HCT116 (cell line): ENCODE measurements around the gene PCTP. TPM values are rescaled to one million over a fixed set of nuclear protein-coding genes. Genes with fewer than 3 reads are reported as not detected.

Experiments used
- ATAC-seq: fragments of 200-7000 bp; cut with Tn5 transposase; 2 replicates; pipeline ENCODE4 v1.9.1; 2020; ENCODE audit warnings: mild to moderate bottlenecking, moderate library complexity
- BruUV-seq: library from RNA; stranded (reverse); fragments of 400-500 nt; replicated peaks from 2 replicates; lab custom pipeline; 2021; lab: Mats Ljungman, UMichigan
- CTCF ChIA-PET: fragments of 300-600 bp; sonication (Branson Sonifier 250); formaldehyde crosslinking; loops from one replicate; lab custom pipeline; 2021; ENCODE audit warnings: antibody characterized with exemption; lab: Charles Lee
- POLR2A ChIA-PET: fragments of 300-600, 350-600 bp; sonication (Branson Sonifier 250); formaldehyde crosslinking; loops from one replicate; lab custom pipeline; 2021; ENCODE audit warnings: antibody characterized with exemption; lab: Charles Lee
- RAD21 ChIA-PET, 2 experiments: fragments of 300-600 bp; sonication (Branson Sonifier 250); formaldehyde crosslinking; loops; one replicate each; lab custom pipeline; 2023; ENCODE audit warnings: low total read pairs in 2 of 2; ENCODE audit not compliant: uncharacterized antibody in 2 of 2, unreplicated experiment in 2 of 2, low non-redundant PET in 1 of 2; lab: Charles Lee
- DNase-seq: peaks from one replicate; pipeline ENCODE4 v3.0.0-alpha.2; 2010; ENCODE audit warnings: low read depth, low spot score
- H2AFZ ChIP-seq: fragments of 200-600 bp; shearing (Covaris generic), sonication (generic); 2 replicates; pipeline ENCODE4 v1.6.1; 2017; ENCODE audit warnings: low read depth, mixed run types, mixed read lengths, antibody characterized with exemption, low read length; ENCODE audit not compliant: poor library complexity, severe bottlenecking
- H3K27ac ChIP-seq: 2 replicates; pipeline ENCODE4 v1.5.1; 2012; ENCODE audit warnings: low read depth, low read length
- H3K27me3 ChIP-seq: fragments of 200-600 bp; sonication (generic); 2 replicates; pipeline ENCODE4 v1.6.1; 2016; ENCODE audit warnings: mixed run types, low read length, mixed read lengths; ENCODE audit not compliant: insufficient read depth
- H3K36me3 ChIP-seq, 2 experiments: fragments of 200-500 bp in 1 of 2; fragments of 200-600 bp in 1 of 2; sonication (Bioruptor generic) in 1 of 2; sonication (generic) in 1 of 2; 2 replicates each; pipeline versions ENCODE4 v1.5.1 to v1.6.1; 2014 to 2016; ENCODE audit warnings: low read length in 2 of 2, inconsistent platforms in 1 of 2, mixed read lengths in 1 of 2, mixed run types in 1 of 2; ENCODE audit not compliant: insufficient read depth in 2 of 2, control insufficient read depth in 1 of 2
- H3K4me1 ChIP-seq, 2 experiments: fragments of 200-600 bp in 1 of 2; sonication (generic) in 1 of 2; 2 replicates each; pipeline versions ENCODE4 v1.5.1 to v1.6.1; 2012 to 2017; ENCODE audit warnings: low read length in 2 of 2, inconsistent platforms in 1 of 2, mild to moderate bottlenecking in 1 of 2, mixed read lengths in 1 of 2, mixed run types in 1 of 2, moderate library complexity in 1 of 2; ENCODE audit not compliant: insufficient read depth in 2 of 2, control insufficient read depth in 1 of 2
- H3K4me2 ChIP-seq: fragments of 200-600 bp; sonication (generic); 2 replicates; pipeline ENCODE4 v1.6.1; 2017; ENCODE audit warnings: mixed run types, low read length, mixed read lengths
- H3K4me3 ChIP-seq, 2 experiments: fragments of 200-600 bp in 1 of 2; sonication (generic) in 1 of 2; replicated peaks in 1 of 2; 2 replicates each; pipeline ENCODE4 v1.5.1; 2011 to 2016; ENCODE audit warnings: low read length in 2 of 2, control low read depth in 1 of 2, low read depth in 1 of 2, mild to moderate bottlenecking in 1 of 2, mixed read lengths in 1 of 2, mixed run types in 1 of 2
- H3K79me2 ChIP-seq: fragments of 200-600 bp; sonication (generic); 2 replicates; pipeline ENCODE4 v1.6.1; 2017; ENCODE audit warnings: mild to moderate bottlenecking, mixed run types, low read length, moderate library complexity, mixed read lengths; ENCODE audit not compliant: insufficient read depth
- H3K9ac ChIP-seq: fragments of 200-600 bp; sonication (generic); 2 replicates; pipeline ENCODE4 v1.6.1; 2016; ENCODE audit warnings: low read length, mixed read lengths
- H3K9me2 ChIP-seq: fragments of 200-600 bp; sonication (generic), shearing (Covaris generic); 2 replicates; pipeline ENCODE4 v1.6.1; 2017; ENCODE audit warnings: mixed run types, mild to moderate bottlenecking, moderate library complexity; ENCODE audit not compliant: insufficient read depth
- H3K9me3 ChIP-seq, 2 experiments: fragments of 200-500 bp in 1 of 2; fragments of 200-600 bp in 1 of 2; sonication (Bioruptor generic) in 1 of 2; sonication (generic) in 1 of 2; 2 replicates each; pipeline ENCODE4 v1.6.1; 2014 to 2017; ENCODE audit warnings: low read length in 2 of 2, mixed read lengths in 2 of 2, inconsistent platforms in 1 of 2, low read depth in 1 of 2, mild to moderate bottlenecking in 1 of 2, mixed run types in 1 of 2, moderate library complexity in 1 of 2; ENCODE audit not compliant: control insufficient read depth in 1 of 2, insufficient read depth in 1 of 2
- H4K20me1 ChIP-seq: fragments of 200-600 bp; sonication (generic), shearing (Covaris generic); 2 replicates; pipeline ENCODE4 v1.6.1; 2017; ENCODE audit warnings: mixed run types, mild to moderate bottlenecking, moderate library complexity; ENCODE audit not compliant: insufficient read depth
- CBX3 ChIP-seq: IDR thresholded peaks from 2 replicates; pipeline ENCODE4 v1.6.1; 2012; ENCODE audit warnings: low read depth
- CEBPB ChIP-seq: IDR thresholded peaks from 2 replicates; pipeline ENCODE4 v1.6.1; 2012; ENCODE audit warnings: low read depth
- EGR1 ChIP-seq: IDR thresholded peaks from 2 replicates; pipeline ENCODE4 v1.6.1; 2012; ENCODE audit warnings: low read depth
- ELF1 ChIP-seq: IDR thresholded peaks from 2 replicates; pipeline ENCODE4 v1.6.1; 2012; ENCODE audit warnings: low read depth, borderline replicate concordance
- EZH2phosphoT487 ChIP-seq: fragments of 200-600 bp; IDR thresholded peaks from 2 replicates; pipeline ENCODE4 v1.6.1; 2018; ENCODE audit warnings: antibody characterized with exemption, borderline replicate concordance
- JUND ChIP-seq: IDR thresholded peaks from 2 replicates; pipeline ENCODE4 v1.6.1; 2012
- POLR2A ChIP-seq: IDR thresholded peaks from 2 replicates; pipeline ENCODE4 v1.7.0; 2011; ENCODE audit warnings: borderline replicate concordance; ENCODE audit not compliant: insufficient read depth, insufficient read length; ENCODE audit errors: extremely low read depth
- RAD21 ChIP-seq: IDR thresholded peaks from 2 replicates; pipeline ENCODE4 v1.6.1; 2012; ENCODE audit warnings: low read depth, mild to moderate bottlenecking
- SIN3A ChIP-seq: IDR thresholded peaks from 2 replicates; pipeline ENCODE4 v1.6.1; 2012; ENCODE audit warnings: low read depth
- SP1 ChIP-seq: IDR thresholded peaks from 2 replicates; pipeline ENCODE4 v1.6.1; 2012; ENCODE audit warnings: low read depth
- SRF ChIP-seq: IDR thresholded peaks from 2 replicates; pipeline ENCODE4 v1.6.1; 2012; ENCODE audit warnings: low read depth
- YY1 ChIP-seq: IDR thresholded peaks from 2 replicates; pipeline ENCODE4 v1.6.1; 2011; ENCODE audit warnings: low read length, low read depth, moderate library complexity, mild to moderate bottlenecking; ENCODE audit not compliant: insufficient replicate concordance; ENCODE audit errors: extremely low read depth
- ZFX ChIP-seq: fragments of 450-650 bp; IDR thresholded peaks from 2 replicates; pipeline ENCODE4 v1.6.1; 2017
- ZNF274 ChIP-seq: fragments of 200-500 bp; sonication (Bioruptor generic); IDR thresholded peaks from 2 replicates; pipeline ENCODE4 v1.6.1; 2014; ENCODE audit warnings: mild to moderate bottlenecking, low read depth, low read length, inconsistent platforms
- intact Hi-C: fragments of 100-400 bp; cut with micrococcal nuclease; formaldehyde crosslinking; loops from 2 replicates; pipeline ENCODE4 v1.10.0; 2022
- total RNA-seq: library from RNA; stranded (reverse); gene quantifications from one replicate; pipeline ENCODE4 v1.2.1, GENCODE V29; 2021; ENCODE audit not compliant: unreplicated experiment
- TF ChIP-seq, protein P1 (sequence below): IDR thresholded peaks from 2 replicates; pipeline ENCODE4 v1.6.1; 2012; ENCODE audit warnings: low read depth
- TF ChIP-seq, protein P2 (sequence below): IDR thresholded peaks from 2 replicates; pipeline ENCODE4 v1.6.1; 2011; ENCODE audit warnings: mild to moderate bottlenecking, low read length, moderate library complexity; ENCODE audit not compliant: insufficient replicate concordance; ENCODE audit errors: extremely low read depth
- TF ChIP-seq, protein P3 (sequence below): IDR thresholded peaks from 2 replicates; pipeline ENCODE4 v1.6.1; 2012

PCTP gene
- total RNA-seq, 1 experiment from 2014 or later, result 16.3 TPM

DNA sequence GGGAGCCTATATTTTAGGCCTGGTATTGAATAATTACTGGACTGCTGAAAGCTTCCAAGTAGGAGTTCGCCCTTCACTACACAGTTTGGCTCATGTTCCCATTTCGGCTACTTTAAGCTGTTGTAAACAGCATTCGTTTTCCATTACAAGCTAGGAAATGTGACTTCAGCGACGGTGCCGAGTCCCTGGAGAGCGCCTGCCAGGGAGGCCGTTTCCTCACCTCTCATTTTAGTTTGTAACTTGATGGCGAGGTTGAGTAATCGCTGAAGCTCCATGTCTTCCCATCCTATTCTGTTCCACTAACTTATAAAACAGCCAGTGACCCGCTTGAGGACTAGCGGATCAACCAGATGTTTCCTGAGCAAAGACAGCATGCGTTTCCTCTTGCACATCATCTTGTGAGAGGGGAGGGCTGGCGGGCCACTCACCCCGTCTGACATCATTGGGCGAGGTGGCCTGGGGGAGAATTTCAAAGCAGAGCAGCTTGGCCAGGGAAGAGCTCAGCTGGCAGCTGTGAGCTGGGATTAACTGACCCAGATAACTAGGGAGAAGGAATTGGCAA is 32.9 kb downstream of the PCTP start:
- no peaks in the 10 kb centered on the region for H3K79me2 ChIP-seq
- RAD21 ChIA-PET, result no interaction called here

More for the DNA sequence above, 32.9 kb downstream of the PCTP start:
- ChIA-PET POLR2A (no interaction called here), CTCF (no interaction called here)
- H3K4me1 ChIP-seq, result no peaks in the 10 kb centered on the region
- H3K9me3 ChIP-seq, result no peaks in the 10 kb centered on the region
- no peak overlapping the region for H3K9ac ChIP-seq
- no peak overlapping the region for H3K4me3 ChIP-seq
- ATAC-seq (no peak), DNase-seq (no peak)
- no peak overlapping the region for H3K27ac ChIP-seq
- no TSS peak for BruUV-seq
- H3K4me2 ChIP-seq, result no peak overlapping the region
- no peaks in the 10 kb centered on the region for H4K20me1 ChIP-seq
- H3K9me2 ChIP-seq, result no peaks in the 10 kb centered on the region
- no peaks in the 10 kb centered on the region for H3K36me3 ChIP-seq
- intact Hi-C loops, result no loop called here
- H2AFZ ChIP-seq, result no peak overlapping the region
- TF ChIP-seq EZH2phosphoT487 (no peak), CBX3 (no peak), RAD21 (no peak), CEBPB (no peak), EGR1 (no peak), SIN3A (no peak), SP1 (no peak), JUND (no peak), ZFX (no peak), POLR2A (no peak), SRF (no peak), YY1 (no peak), ELF1 (no peak), ZNF274 (no peak)
- TF ChIP-seq, protein P1, sequence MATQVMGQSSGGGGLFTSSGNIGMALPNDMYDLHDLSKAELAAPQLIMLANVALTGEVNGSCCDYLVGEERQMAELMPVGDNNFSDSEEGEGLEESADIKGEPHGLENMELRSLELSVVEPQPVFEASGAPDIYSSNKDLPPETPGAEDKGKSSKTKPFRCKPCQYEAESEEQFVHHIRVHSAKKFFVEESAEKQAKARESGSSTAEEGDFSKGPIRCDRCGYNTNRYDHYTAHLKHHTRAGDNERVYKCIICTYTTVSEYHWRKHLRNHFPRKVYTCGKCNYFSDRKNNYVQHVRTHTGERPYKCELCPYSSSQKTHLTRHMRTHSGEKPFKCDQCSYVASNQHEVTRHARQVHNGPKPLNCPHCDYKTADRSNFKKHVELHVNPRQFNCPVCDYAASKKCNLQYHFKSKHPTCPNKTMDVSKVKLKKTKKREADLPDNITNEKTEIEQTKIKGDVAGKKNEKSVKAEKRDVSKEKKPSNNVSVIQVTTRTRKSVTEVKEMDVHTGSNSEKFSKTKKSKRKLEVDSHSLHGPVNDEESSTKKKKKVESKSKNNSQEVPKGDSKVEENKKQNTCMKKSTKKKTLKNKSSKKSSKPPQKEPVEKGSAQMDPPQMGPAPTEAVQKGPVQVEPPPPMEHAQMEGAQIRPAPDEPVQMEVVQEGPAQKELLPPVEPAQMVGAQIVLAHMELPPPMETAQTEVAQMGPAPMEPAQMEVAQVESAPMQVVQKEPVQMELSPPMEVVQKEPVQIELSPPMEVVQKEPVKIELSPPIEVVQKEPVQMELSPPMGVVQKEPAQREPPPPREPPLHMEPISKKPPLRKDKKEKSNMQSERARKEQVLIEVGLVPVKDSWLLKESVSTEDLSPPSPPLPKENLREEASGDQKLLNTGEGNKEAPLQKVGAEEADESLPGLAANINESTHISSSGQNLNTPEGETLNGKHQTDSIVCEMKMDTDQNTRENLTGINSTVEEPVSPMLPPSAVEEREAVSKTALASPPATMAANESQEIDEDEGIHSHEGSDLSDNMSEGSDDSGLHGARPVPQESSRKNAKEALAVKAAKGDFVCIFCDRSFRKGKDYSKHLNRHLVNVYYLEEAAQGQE, result no peak
- TF ChIP-seq, protein P2, sequence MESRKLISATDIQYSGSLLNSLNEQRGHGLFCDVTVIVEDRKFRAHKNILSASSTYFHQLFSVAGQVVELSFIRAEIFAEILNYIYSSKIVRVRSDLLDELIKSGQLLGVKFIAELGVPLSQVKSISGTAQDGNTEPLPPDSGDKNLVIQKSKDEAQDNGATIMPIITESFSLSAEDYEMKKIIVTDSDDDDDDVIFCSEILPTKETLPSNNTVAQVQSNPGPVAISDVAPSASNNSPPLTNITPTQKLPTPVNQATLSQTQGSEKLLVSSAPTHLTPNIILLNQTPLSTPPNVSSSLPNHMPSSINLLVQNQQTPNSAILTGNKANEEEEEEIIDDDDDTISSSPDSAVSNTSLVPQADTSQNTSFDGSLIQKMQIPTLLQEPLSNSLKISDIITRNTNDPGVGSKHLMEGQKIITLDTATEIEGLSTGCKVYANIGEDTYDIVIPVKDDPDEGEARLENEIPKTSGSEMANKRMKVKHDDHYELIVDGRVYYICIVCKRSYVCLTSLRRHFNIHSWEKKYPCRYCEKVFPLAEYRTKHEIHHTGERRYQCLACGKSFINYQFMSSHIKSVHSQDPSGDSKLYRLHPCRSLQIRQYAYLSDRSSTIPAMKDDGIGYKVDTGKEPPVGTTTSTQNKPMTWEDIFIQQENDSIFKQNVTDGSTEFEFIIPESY, result no peak
- TF ChIP-seq, protein P3, sequence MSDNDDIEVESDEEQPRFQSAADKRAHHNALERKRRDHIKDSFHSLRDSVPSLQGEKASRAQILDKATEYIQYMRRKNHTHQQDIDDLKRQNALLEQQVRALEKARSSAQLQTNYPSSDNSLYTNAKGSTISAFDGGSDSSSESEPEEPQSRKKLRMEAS, result no peak
- H3K27me3 ChIP-seq, result peaks cover 20% of the 10 kb centered on the region
